NT2/D1 (cell line): ENCODE results near the gene POLG.

Experiments
- DNase-seq: peaks from one replicate; pipeline ENCODE4 v3.0.0-alpha.2; 2011; ENCODE audit warnings: low read depth, low spot score
- H3K27me3 ChIP-seq: 2 replicates; pipeline ENCODE4 v1.6.0; 2011; ENCODE audit warnings: mild to moderate bottlenecking; ENCODE audit not compliant: insufficient read length, insufficient read depth
- H3K36me3 ChIP-seq: 2 replicates; pipeline ENCODE4 v1.6.1; 2011; ENCODE audit warnings: mild to moderate bottlenecking, low read length, mixed read lengths; ENCODE audit not compliant: insufficient read depth, insufficient read length
- H3K4me1 ChIP-seq: 2 replicates; pipeline ENCODE4 v1.5.1; 2011; ENCODE audit not compliant: insufficient read depth, insufficient read length
- H3K4me3 ChIP-seq: 2 replicates; pipeline ENCODE4 v1.5.1; 2011; ENCODE audit warnings: low read depth; ENCODE audit not compliant: insufficient read length
- H3K9ac ChIP-seq: 2 replicates; pipeline ENCODE4 v1.6.0; 2011; ENCODE audit warnings: low read depth; ENCODE audit not compliant: insufficient read length
- H3K9me3 ChIP-seq: 2 replicates; pipeline ENCODE4 v1.5.1; 2011; ENCODE audit warnings: mild to moderate bottlenecking, low read length; ENCODE audit not compliant: insufficient read depth
- SUZ12 ChIP-seq: IDR thresholded peaks from 2 replicates; pipeline ENCODE4 v1.6.1; 2011; ENCODE audit not compliant: insufficient read length, insufficient read depth; ENCODE audit errors: extremely low read depth
- YY1 ChIP-seq: IDR thresholded peaks from 2 replicates; pipeline ENCODE4 v1.6.1; 2011; ENCODE audit not compliant: insufficient read length, insufficient read depth
- ZNF274 ChIP-seq: IDR thresholded peaks from 2 replicates; pipeline ENCODE4 v1.6.1; 2011; ENCODE audit warnings: mild to moderate bottlenecking, low read depth, low read length

The POLG gene

GRCh38 chr15:89367485-89368451, 33.1 kb upstream of the POLG start:
- H3K9me3 ChIP-seq, result peaks cover 6% of the 10 kb centered on the region; the same call in 1 of the 2 replicates
- peak overlapping the region; percentile 32 for H3K4me3 ChIP-seq
- H3K36me3 ChIP-seq, result no peaks in the 10 kb centered on the region
- peaks cover 3% of the 10 kb centered on the region for H3K4me1 ChIP-seq
- DNase-seq, result no peak
- TF ChIP-seq SUZ12 (peak; percentile 51), YY1 (no peak)
- H3K9ac ChIP-seq, result peak overlapping the region; percentile 70
- peaks cover 100% of the 10 kb centered on the region for H3K27me3 ChIP-seq

GRCh38 chr15:89366656-89367393, 32.2 kb upstream of the POLG start:
- peaks cover 100% of the 10 kb centered on the region for H3K27me3 ChIP-seq
- H3K9me3 ChIP-seq, result peaks cover 6% of the 10 kb centered on the region; the same call in 1 of the 2 replicates
- no peak overlapping the region for H3K9ac ChIP-seq
- H3K36me3 ChIP-seq, result no peaks in the 10 kb centered on the region
- peaks cover 9% of the 10 kb centered on the region for H3K4me1 ChIP-seq
- H3K4me3 ChIP-seq, result no peak overlapping the region
- TF ChIP-seq SUZ12 (no peak), YY1 (no peak), ZNF274 (no peak)
- DNase-seq, result no peak

GRCh38 chr15:89365462-89366065, 30.9 kb upstream of the POLG start:
- Histone ChIP-seq H3K9ac (no peak overlapping the region), H3K27me3 (peaks cover 100% of the 10 kb centered on the region), H3K36me3 (no peaks in the 10 kb centered on the region), H3K4me3 (no peak overlapping the region), H3K4me1 (peaks cover 13% of the 10 kb centered on the region), H3K9me3 (peaks cover 6% of the 10 kb centered on the region; the same call in 1 of the 2 replicates)
- DNase-seq, result no peak
- no peak for TF ChIP-seq YY1
- TF ChIP-seq SUZ12, result no peak
- TF ChIP-seq ZNF274, result no peak

- Histone ChIP-seq H3K4me3 (no peak overlapping the region), H3K9ac (no peak overlapping the region), H3K9me3 (peaks cover 6% of the 10 kb centered on the region; the same call in 1 of the 2 replicates), H3K36me3 (no peaks in the 10 kb centered on the region), H3K4me1 (peaks cover 16% of the 10 kb centered on the region), H3K27me3 (peaks cover 100% of the 10 kb centered on the region)
- TF ChIP-seq ZNF274 (no peak), YY1 (no peak)
- DNase-seq, result no peak
These were observed 30.3 kb upstream of the POLG start for GRCh38 chr15:89364741-89365450.

GRCh38 chr15:89364341-89364740, 29.7 kb upstream of the POLG start:
- no peaks in the 10 kb centered on the region for H3K36me3 ChIP-seq
- no peak overlapping the region for H3K4me3 ChIP-seq
- H3K9me3 ChIP-seq, result peaks cover 6% of the 10 kb centered on the region; the same call in 1 of the 2 replicates
- H3K27me3 ChIP-seq, result peaks cover 100% of the 10 kb centered on the region
- TF ChIP-seq SUZ12, result peak; percentile 49
- no peak for TF ChIP-seq YY1
- H3K4me1 ChIP-seq, result peaks cover 22% of the 10 kb centered on the region
- no peak for DNase-seq
- H3K9ac ChIP-seq, result no peak overlapping the region

- DNase-seq, result no peak
- H3K27me3 ChIP-seq, result peaks cover 100% of the 10 kb centered on the region
These were observed 29.1 kb upstream of the POLG start for GRCh38 chr15:89363770-89364169.

More at GRCh38 chr15:89363770-89364169, 29.1 kb upstream of the POLG start:
- no peaks in the 10 kb centered on the region for H3K36me3 ChIP-seq
- TF ChIP-seq YY1 (no peak), SUZ12 (no peak), ZNF274 (no peak)
- no peak overlapping the region for H3K9ac ChIP-seq
- H3K4me3 ChIP-seq, result no peak overlapping the region
- H3K9me3 ChIP-seq, result peaks cover 6% of the 10 kb centered on the region; the same call in 1 of the 2 replicates
- peaks cover 21% of the 10 kb centered on the region for H3K4me1 ChIP-seq
